Body of pancreas (tissue), 4 donors: ENCODE results near the gene PLEKHG3.

Experiments used
- CTCF ChIP-seq, 7 experiments: fragments of 450-650 bp in 4 of 7; fragments of 200-600 bp in 3 of 7; sonication (generic) in 3 of 7; IDR thresholded peaks; one replicate each; pipeline ENCODE4 v1.5.1; 2016 to 2019; ENCODE audit warnings: antibody characterized with exemption in 7 of 7
- POLR2A ChIP-seq, 3 donors: fragments of 450-650 bp; IDR thresholded peaks; one replicate each; pipeline ENCODE4 v1.6.1; 2016; ENCODE audit warnings: antibody characterized with exemption in 3 of 3, mild to moderate bottlenecking in 2 of 3

GRCh38 chr14:64707661-64708060 lies 3.4 kb downstream of the PLEKHG3 start:
- TF ChIP-seq CTCF (IDR thresholded peaks at IDR 0.05) (no peak), POLR2A (IDR thresholded peaks at IDR 0.05) (no peak)
